Glutamatergic neuron (in vitro differentiated cells): ENCODE measurements around the gene ABHD15. TPM values are rescaled to one million over a fixed set of nuclear protein-coding genes. Genes with fewer than 3 reads are reported as not detected.
A peak's percentile ranks its signal among the peaks of the same experiment; 100 is the strongest.

Source experiments
- DNase-seq: peaks from one replicate; pipeline ENCODE4 v3.0.0; 2022
- H3K27ac Mint-ChIP-seq: one replicate; pipeline ENCODE4 v1.8.0; 2020; ENCODE audit warnings: mild to moderate bottlenecking, mixed read lengths, inconsistent platforms; ENCODE audit not compliant: unreplicated experiment
- H3K27me3 Mint-ChIP-seq: one replicate; pipeline ENCODE4 v1.8.0; 2020; ENCODE audit warnings: mild to moderate bottlenecking, moderate library complexity, mixed read lengths, inconsistent platforms; ENCODE audit not compliant: unreplicated experiment
- H3K36me3 Mint-ChIP-seq: one replicate; pipeline ENCODE4 v1.8.0; 2020; ENCODE audit warnings: mild to moderate bottlenecking, mixed read lengths, inconsistent platforms; ENCODE audit not compliant: unreplicated experiment
- H3K4me1 Mint-ChIP-seq: one replicate; pipeline ENCODE4 v1.8.0; 2020; ENCODE audit warnings: mild to moderate bottlenecking, low read depth, mixed read lengths, inconsistent platforms; ENCODE audit not compliant: unreplicated experiment
- H3K4me3 Mint-ChIP-seq: one replicate; pipeline ENCODE4 v1.8.0; 2020; ENCODE audit warnings: mild to moderate bottlenecking, mixed read lengths, inconsistent platforms; ENCODE audit not compliant: unreplicated experiment
- H3K9me3 Mint-ChIP-seq: one replicate; pipeline ENCODE4 v1.8.0; 2020; ENCODE audit warnings: mild to moderate bottlenecking, moderate library complexity, mixed read lengths, inconsistent platforms; ENCODE audit not compliant: unreplicated experiment
- CTCF ChIP-seq: fragments of 200-600 bp; sonication (generic); IDR thresholded peaks from one replicate; pipeline ENCODE4 v1.5.0; 2021; ENCODE audit not compliant: partially characterized antibody, unreplicated experiment
- total RNA-seq: library from RNA; stranded (reverse); fragmentation: NEBNext Ultra II Directional; extraction: Animal tissue kit (Norgen Biotek cat#: 25700); gene quantifications from one replicate; pipeline ENCODE4 v1.2.1, GENCODE V29; 2021; ENCODE audit not compliant: unreplicated experiment

Gene ABHD15
- total RNA-seq, 1 donor from 2014 or later: 2.5 TPM

- Mint-ChIP-seq H3K27ac (no peak overlapping the region), H3K27me3 (peaks cover 20% of the 10 kb centered on the region), H3K36me3 (no peaks in the 10 kb centered on the region), H3K4me1 (peaks cover 7% of the 10 kb centered on the region), H3K4me3 (no peak overlapping the region), H3K9me3 (no peaks in the 10 kb centered on the region)
- no peak for DNase-seq
- no peak for TF ChIP-seq CTCF
Measured at GRCh38 chr17:29571486-29571882, 4.6 kb upstream of the ABHD15 start.

- H3K27ac Mint-ChIP-seq: no peak overlapping the region
- TF ChIP-seq CTCF: no peak
Measured at GRCh38 chr17:29570521-29570920, 3.7 kb upstream of the ABHD15 start.

GRCh38 chr17:29569245-29569950 is 2.6 kb upstream of the ABHD15 start:
- DNase-seq: no peak
- no peaks in the 10 kb centered on the region for H3K9me3 Mint-ChIP-seq
- TF ChIP-seq CTCF: no peak
- H3K4me3 Mint-ChIP-seq: peak overlapping the region; percentile 79
- peaks cover 20% of the 10 kb centered on the region for H3K27me3 Mint-ChIP-seq
- H3K36me3 Mint-ChIP-seq: no peaks in the 10 kb centered on the region
- peaks cover 7% of the 10 kb centered on the region for H3K4me1 Mint-ChIP-seq
- no peak overlapping the region for H3K27ac Mint-ChIP-seq

More at GRCh38 chr17:29570521-29570920, 3.7 kb upstream of the ABHD15 start:
- H3K9me3 Mint-ChIP-seq: no peaks in the 10 kb centered on the region
- no peaks in the 10 kb centered on the region for H3K36me3 Mint-ChIP-seq
- no peak for DNase-seq
- peaks cover 7% of the 10 kb centered on the region for H3K4me1 Mint-ChIP-seq
- H3K4me3 Mint-ChIP-seq: peak overlapping the region; percentile 31
- H3K27me3 Mint-ChIP-seq: peaks cover 20% of the 10 kb centered on the region

GRCh38 chr17:29568331-29569244 is 1.8 kb upstream of the ABHD15 start, which contains the start of gene TP53I13:
TP53I13 (plus strand) TSS chr17:29568701; CDS start chr17:29568759, 58 bp downstream.
- no peaks in the 10 kb centered on the region for H3K36me3 Mint-ChIP-seq
- DNase-seq: peak; percentile 56
- H3K4me1 Mint-ChIP-seq: peaks cover 11% of the 10 kb centered on the region
- peak within 1 kb of the TSS; percentile 89 for H3K4me3 Mint-ChIP-seq
- peak within 1 kb of the TSS; percentile 38 for H3K27ac Mint-ChIP-seq
- H3K27me3 Mint-ChIP-seq: peaks cover 18% of the 10 kb centered on the region
- no peak for TF ChIP-seq CTCF
- no peaks in the 10 kb centered on the region for H3K9me3 Mint-ChIP-seq
